Activated naive CD8-positive, alpha-beta T cell treated with anti-CD3 and anti-CD28 coated beads, Interleukin-2, amount 50 U/mL, for 24 hours (primary cell): ENCODE measurements around the gene AHNAK.
A peak's percentile ranks its signal among the peaks of the same experiment; 100 is the strongest.
"Not testable (repeated sequence)": the region's sequence is repeated elsewhere in the genome, so short reads cannot be mapped to it uniquely, and the experiment has no call there.

Source experiments
- ATAC-seq: fragments of 150-1000 bp; cut with Tn5 transposase; one replicate; pipeline ENCODE4 v1.10.0; 2021
- DNase-seq: peaks from one replicate; pipeline ENCODE4 v3.0.0; 2021
- H3K27ac Mint-ChIP-seq: one replicate; pipeline ENCODE4 v1.8.0; 2021; ENCODE audit warnings: mild to moderate bottlenecking, mixed read lengths
- H3K27me3 Mint-ChIP-seq: one replicate; pipeline ENCODE4 v1.8.0; 2021; ENCODE audit warnings: mixed read lengths
- H3K36me3 Mint-ChIP-seq: one replicate; pipeline ENCODE4 v1.8.0; 2021; ENCODE audit warnings: low read depth, mixed read lengths
- H3K4me1 Mint-ChIP-seq: one replicate; pipeline ENCODE4 v1.8.0; 2021; ENCODE audit warnings: mixed read lengths
- H3K4me3 Mint-ChIP-seq: one replicate; pipeline ENCODE4 v1.8.0; 2021; ENCODE audit warnings: mild to moderate bottlenecking, moderate library complexity, mixed read lengths
- H3K9me3 Mint-ChIP-seq: one replicate; pipeline ENCODE4 v1.8.0; 2021; ENCODE audit warnings: mixed read lengths

AHNAK gene

GRCh38 chr11:62464655-62465054, 82.0 kb downstream of the AHNAK start:
- DNase-seq (no peak), ATAC-seq (no peak)
- Mint-ChIP-seq H3K36me3 (no peaks in the 10 kb centered on the region), H3K9me3 (no peaks in the 10 kb centered on the region), H3K27ac (no peak overlapping the region), H3K4me3 (no peak overlapping the region), H3K4me1 (no peaks in the 10 kb centered on the region), H3K27me3 (no peaks in the 10 kb centered on the region)

- Mint-ChIP-seq H3K4me3 (no peak overlapping the region), H3K27ac (peak overlapping the region; percentile 57), H3K9me3 (no peaks in the 10 kb centered on the region), H3K4me1 (no peaks in the 10 kb centered on the region), H3K36me3 (no peaks in the 10 kb centered on the region), H3K27me3 (no peaks in the 10 kb centered on the region)
- ATAC-seq, result no peak
- no peak for DNase-seq
Measured at GRCh38 chr11:62463121-62463542, 83.5 kb downstream of the AHNAK start.

- Mint-ChIP-seq H3K4me1 (no peaks in the 10 kb centered on the region), H3K36me3 (no peaks in the 10 kb centered on the region), H3K27me3 (no peaks in the 10 kb centered on the region), H3K4me3 (no peak overlapping the region), H3K9me3 (no peaks in the 10 kb centered on the region), H3K27ac (no peak overlapping the region)
- no peak for DNase-seq
- ATAC-seq, result no peak
Measured at GRCh38 chr11:62462508-62462892, 84.1 kb downstream of the AHNAK start.

GRCh38 chr11:62461740-62462507, 84.7 kb downstream of the AHNAK start:
- DNase-seq (no peak), ATAC-seq (no peak)
- Mint-ChIP-seq H3K27ac (no peak overlapping the region), H3K4me3 (no peak overlapping the region), H3K36me3 (no peaks in the 10 kb centered on the region), H3K9me3 (no peaks in the 10 kb centered on the region), H3K27me3 (no peaks in the 10 kb centered on the region), H3K4me1 (no peaks in the 10 kb centered on the region)

GRCh38 chr11:62459080-62459479, 87.5 kb downstream of the AHNAK start:
- no peaks in the 10 kb centered on the region for H3K27me3 Mint-ChIP-seq
- H3K27ac Mint-ChIP-seq, result no peak overlapping the region
- H3K4me3 Mint-ChIP-seq, result no peak overlapping the region
- H3K36me3 Mint-ChIP-seq, result no peaks in the 10 kb centered on the region
- DNase-seq (no peak), ATAC-seq (no peak)
- no peaks in the 10 kb centered on the region for H3K9me3 Mint-ChIP-seq
- no peaks in the 10 kb centered on the region for H3K4me1 Mint-ChIP-seq

GRCh38 chr11:62458212-62459002, 88.2 kb downstream of the AHNAK start:
- H3K27ac Mint-ChIP-seq, result no peak overlapping the region
- H3K4me3 Mint-ChIP-seq, result no peak overlapping the region
- DNase-seq (no peak), ATAC-seq (no peak)
- H3K36me3 Mint-ChIP-seq, result no peaks in the 10 kb centered on the region
- H3K27me3 Mint-ChIP-seq, result no peaks in the 10 kb centered on the region
- H3K4me1 Mint-ChIP-seq, result no peaks in the 10 kb centered on the region
- no peaks in the 10 kb centered on the region for H3K9me3 Mint-ChIP-seq

GRCh38 chr11:62457478-62457877, 89.1 kb downstream of the AHNAK start:
- no peak for DNase-seq
- H3K4me1 Mint-ChIP-seq, result no peaks in the 10 kb centered on the region
- H3K27ac Mint-ChIP-seq, result no peak overlapping the region

GRCh38 chr11:62456630-62457029, 90.0 kb downstream of the AHNAK start:
- ATAC-seq, result no peak
- no peaks in the 10 kb centered on the region for H3K4me1 Mint-ChIP-seq

More at GRCh38 chr11:62457478-62457877, 89.1 kb downstream of the AHNAK start:
- Mint-ChIP-seq H3K27me3 (no peaks in the 10 kb centered on the region), H3K9me3 (no peaks in the 10 kb centered on the region), H3K4me3 (no peak overlapping the region), H3K36me3 (no peaks in the 10 kb centered on the region)
- ATAC-seq, result no peak

GRCh38 chr11:62452839-62453468, 93.7 kb downstream of the AHNAK start:
- ATAC-seq, result no peak
- Mint-ChIP-seq H3K36me3 (no peaks in the 10 kb centered on the region), H3K9me3 (no peaks in the 10 kb centered on the region), H3K27ac (no peak overlapping the region), H3K27me3 (peaks cover 6% of the 10 kb centered on the region), H3K4me3 (no peak overlapping the region), H3K4me1 (no peaks in the 10 kb centered on the region)
- DNase-seq, result no peak

More at GRCh38 chr11:62456630-62457029, 90.0 kb downstream of the AHNAK start:
- no peaks in the 10 kb centered on the region for H3K9me3 Mint-ChIP-seq
- DNase-seq, result no peak
- H3K4me3 Mint-ChIP-seq, result no peak overlapping the region
- no peaks in the 10 kb centered on the region for H3K36me3 Mint-ChIP-seq
- no peak overlapping the region for H3K27ac Mint-ChIP-seq
- no peaks in the 10 kb centered on the region for H3K27me3 Mint-ChIP-seq

- no peak for ATAC-seq
- Mint-ChIP-seq H3K4me3 (no peak overlapping the region), H3K36me3 (no peaks in the 10 kb centered on the region), H3K4me1 (no peaks in the 10 kb centered on the region), H3K27me3 (peaks cover 11% of the 10 kb centered on the region), H3K27ac (no peak overlapping the region), H3K9me3 (no peaks in the 10 kb centered on the region)
- no peak for DNase-seq
Measured at GRCh38 chr11:62452261-62452660, 94.3 kb downstream of the AHNAK start.

GRCh38 chr11:62451241-62451621, 95.4 kb downstream of the AHNAK start:
- peaks cover 21% of the 10 kb centered on the region for H3K27me3 Mint-ChIP-seq
- H3K4me3 Mint-ChIP-seq, result no peak overlapping the region
- H3K27ac Mint-ChIP-seq, result no peak overlapping the region
- H3K9me3 Mint-ChIP-seq, result no peaks in the 10 kb centered on the region
- DNase-seq (no peak), ATAC-seq (no peak)
- no peaks in the 10 kb centered on the region for H3K36me3 Mint-ChIP-seq
- no peaks in the 10 kb centered on the region for H3K4me1 Mint-ChIP-seq

- no peak for DNase-seq
- no peak for ATAC-seq
- Mint-ChIP-seq H3K4me3 (no peak overlapping the region), H3K9me3 (no peaks in the 10 kb centered on the region), H3K27ac (no peak overlapping the region), H3K4me1 (no peaks in the 10 kb centered on the region), H3K36me3 (no peaks in the 10 kb centered on the region), H3K27me3 (peaks cover 24% of the 10 kb centered on the region)
Measured at GRCh38 chr11:62450543-62451240, 95.9 kb downstream of the AHNAK start.

- peaks cover 29% of the 10 kb centered on the region for H3K27me3 Mint-ChIP-seq
- not testable (repeated sequence) for H3K36me3 Mint-ChIP-seq, H3K9me3 Mint-ChIP-seq, DNase-seq, H3K27ac Mint-ChIP-seq, H3K4me3 Mint-ChIP-seq, ATAC-seq, H3K4me1 Mint-ChIP-seq
Measured at GRCh38 chr11:62449912-62450311, 96.7 kb downstream of the AHNAK start.

GRCh38 chr11:62449451-62449851, 97.2 kb downstream of the AHNAK start:
- DNase-seq, result no peak
- H3K27ac Mint-ChIP-seq, result no peak overlapping the region
- no peaks in the 10 kb centered on the region for H3K36me3 Mint-ChIP-seq
- no peak for ATAC-seq
- H3K27me3 Mint-ChIP-seq, result peaks cover 29% of the 10 kb centered on the region
- peaks cover 6% of the 10 kb centered on the region for H3K4me1 Mint-ChIP-seq
- no peak overlapping the region for H3K4me3 Mint-ChIP-seq
- no peaks in the 10 kb centered on the region for H3K9me3 Mint-ChIP-seq
